PFSK-1 (cell line): ENCODE measurements around the gene KRT12.

Experiments
- FOXP2 ChIP-seq: optimal IDR thresholded peaks from 2 replicates; pipeline ENCODE3; 2011; ENCODE audit warnings: borderline replicate concordance, control low read depth, inconsistent platforms; ENCODE audit not compliant: insufficient read depth; ENCODE audit errors: extremely low read length, extremely low read depth
- POLR2AphosphoS5 ChIP-seq: IDR thresholded peaks from 2 replicates; pipeline ENCODE4 v1.6.1; 2012; ENCODE audit warnings: low read depth, mild to moderate bottlenecking, control low read depth, low read length, moderate library complexity
- SIN3A ChIP-seq: IDR thresholded peaks from 2 replicates; pipeline ENCODE4 v1.6.1; 2012; ENCODE audit warnings: mild to moderate bottlenecking, low read length, moderate library complexity, borderline replicate concordance; ENCODE audit not compliant: insufficient read depth
- TAF1 ChIP-seq: IDR thresholded peaks from 2 replicates; pipeline ENCODE4 v1.6.1; 2012; ENCODE audit warnings: low read length, control low read depth, borderline replicate concordance; ENCODE audit not compliant: insufficient read depth
- TF ChIP-seq, protein P1 (sequence below), 2 experiments: IDR thresholded peaks; 2 replicates each; pipeline versions ENCODE4 v1.6.1 to v1.8.0; 2011 to 2012; ENCODE audit warnings: low read depth in 2 of 2, low read length in 2 of 2, control low read depth in 1 of 2, inconsistent platforms in 1 of 2, mild to moderate bottlenecking in 1 of 2, moderate library complexity in 1 of 2; ENCODE audit not compliant: insufficient read depth in 1 of 2

KRT12 gene

DNA sequence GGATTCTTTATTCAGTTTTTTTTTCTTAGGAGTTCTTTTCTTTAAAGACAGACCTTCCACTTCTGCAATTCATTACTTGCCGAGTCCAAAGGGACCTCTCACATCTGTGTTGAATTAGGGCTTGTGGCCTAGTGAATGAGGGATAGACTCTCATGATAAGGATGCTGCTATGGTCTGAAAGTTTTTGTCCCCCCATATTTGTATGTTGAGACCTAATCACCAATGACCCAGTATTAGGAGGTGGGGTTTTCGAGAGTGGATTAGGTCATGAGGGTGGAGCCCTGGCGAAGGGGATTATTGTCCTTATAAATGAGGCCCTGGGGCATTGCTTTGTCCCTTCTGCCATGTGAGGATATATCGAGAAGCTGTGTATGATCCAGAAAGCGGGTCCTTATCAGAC lies 9.5 kb downstream of the KRT12 start:
- TF ChIP-seq, protein P1, sequence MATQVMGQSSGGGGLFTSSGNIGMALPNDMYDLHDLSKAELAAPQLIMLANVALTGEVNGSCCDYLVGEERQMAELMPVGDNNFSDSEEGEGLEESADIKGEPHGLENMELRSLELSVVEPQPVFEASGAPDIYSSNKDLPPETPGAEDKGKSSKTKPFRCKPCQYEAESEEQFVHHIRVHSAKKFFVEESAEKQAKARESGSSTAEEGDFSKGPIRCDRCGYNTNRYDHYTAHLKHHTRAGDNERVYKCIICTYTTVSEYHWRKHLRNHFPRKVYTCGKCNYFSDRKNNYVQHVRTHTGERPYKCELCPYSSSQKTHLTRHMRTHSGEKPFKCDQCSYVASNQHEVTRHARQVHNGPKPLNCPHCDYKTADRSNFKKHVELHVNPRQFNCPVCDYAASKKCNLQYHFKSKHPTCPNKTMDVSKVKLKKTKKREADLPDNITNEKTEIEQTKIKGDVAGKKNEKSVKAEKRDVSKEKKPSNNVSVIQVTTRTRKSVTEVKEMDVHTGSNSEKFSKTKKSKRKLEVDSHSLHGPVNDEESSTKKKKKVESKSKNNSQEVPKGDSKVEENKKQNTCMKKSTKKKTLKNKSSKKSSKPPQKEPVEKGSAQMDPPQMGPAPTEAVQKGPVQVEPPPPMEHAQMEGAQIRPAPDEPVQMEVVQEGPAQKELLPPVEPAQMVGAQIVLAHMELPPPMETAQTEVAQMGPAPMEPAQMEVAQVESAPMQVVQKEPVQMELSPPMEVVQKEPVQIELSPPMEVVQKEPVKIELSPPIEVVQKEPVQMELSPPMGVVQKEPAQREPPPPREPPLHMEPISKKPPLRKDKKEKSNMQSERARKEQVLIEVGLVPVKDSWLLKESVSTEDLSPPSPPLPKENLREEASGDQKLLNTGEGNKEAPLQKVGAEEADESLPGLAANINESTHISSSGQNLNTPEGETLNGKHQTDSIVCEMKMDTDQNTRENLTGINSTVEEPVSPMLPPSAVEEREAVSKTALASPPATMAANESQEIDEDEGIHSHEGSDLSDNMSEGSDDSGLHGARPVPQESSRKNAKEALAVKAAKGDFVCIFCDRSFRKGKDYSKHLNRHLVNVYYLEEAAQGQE (IDR thresholded peaks at IDR 0.05; ENCODE audit: insufficient read depth in 1 of 2, low read depth in 2 of 2, low read length in 2 of 2) = no peak
- TF ChIP-seq SIN3A (no peak), POLR2AphosphoS5 (no peak), FOXP2 (no peak), TAF1 (no peak)

DNA sequence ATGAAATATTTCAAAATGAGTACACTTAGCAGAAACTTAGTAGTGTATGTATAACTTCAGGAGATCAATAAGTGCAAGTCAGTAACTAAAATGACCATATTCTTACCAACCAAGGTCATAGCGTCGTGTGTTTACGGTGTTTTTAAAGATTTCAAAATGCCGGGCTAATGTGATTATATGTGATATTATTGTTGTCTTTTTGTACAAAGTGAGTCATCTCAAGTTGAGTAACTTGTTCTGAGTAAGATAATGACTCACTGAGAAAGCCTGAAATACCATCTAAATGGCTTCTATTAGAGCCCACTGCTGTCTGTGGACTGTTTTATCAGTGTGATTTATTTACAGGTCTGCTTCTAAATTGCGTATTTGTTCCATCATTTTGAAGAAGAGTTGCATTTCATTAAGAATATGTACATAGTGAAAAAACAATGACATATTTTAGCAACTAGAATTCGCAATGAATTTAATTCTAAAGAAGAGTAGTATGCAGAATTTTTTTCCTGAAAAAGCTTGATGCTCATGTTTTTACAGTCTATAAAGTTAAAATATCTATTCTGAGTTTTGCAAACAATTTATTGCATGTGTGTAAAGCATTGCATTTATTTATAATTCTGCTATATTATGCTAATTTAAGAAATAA lies 12.7 kb downstream of the KRT12 start:
- TF ChIP-seq, protein P1 (IDR thresholded peaks at IDR 0.05; ENCODE audit: insufficient read depth in 1 of 2, low read depth in 2 of 2, low read length in 2 of 2) = no peak
- TF ChIP-seq SIN3A = no peak
- TF ChIP-seq TAF1 = no peak
- no peak for TF ChIP-seq FOXP2
- no peak for TF ChIP-seq POLR2AphosphoS5

DNA sequence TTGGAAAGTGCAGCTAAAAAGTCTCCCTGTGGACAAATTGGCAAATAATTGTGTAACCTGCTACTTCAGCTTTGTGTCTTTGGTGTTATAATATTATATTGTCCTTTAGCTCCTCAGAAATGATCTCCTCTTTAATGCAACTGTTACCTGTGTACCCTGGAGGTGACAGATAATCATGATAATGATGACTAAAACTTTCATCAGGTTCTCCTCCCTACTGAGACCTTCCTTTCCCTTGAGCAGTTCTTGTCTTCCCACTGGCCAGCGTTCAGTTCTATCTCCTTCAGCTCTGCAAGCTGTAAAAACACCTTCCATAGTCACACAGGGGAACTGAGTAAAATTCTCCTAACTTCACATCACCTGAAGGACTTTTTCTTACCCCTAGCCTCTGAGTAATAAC lies 14.7 kb downstream of the KRT12 start:
- TF ChIP-seq, protein P1 (IDR thresholded peaks at IDR 0.05; ENCODE audit: insufficient read depth in 1 of 2, low read depth in 2 of 2, low read length in 2 of 2) = no peak
- TF ChIP-seq FOXP2 (no peak), TAF1 (no peak), SIN3A (no peak)

DNA sequence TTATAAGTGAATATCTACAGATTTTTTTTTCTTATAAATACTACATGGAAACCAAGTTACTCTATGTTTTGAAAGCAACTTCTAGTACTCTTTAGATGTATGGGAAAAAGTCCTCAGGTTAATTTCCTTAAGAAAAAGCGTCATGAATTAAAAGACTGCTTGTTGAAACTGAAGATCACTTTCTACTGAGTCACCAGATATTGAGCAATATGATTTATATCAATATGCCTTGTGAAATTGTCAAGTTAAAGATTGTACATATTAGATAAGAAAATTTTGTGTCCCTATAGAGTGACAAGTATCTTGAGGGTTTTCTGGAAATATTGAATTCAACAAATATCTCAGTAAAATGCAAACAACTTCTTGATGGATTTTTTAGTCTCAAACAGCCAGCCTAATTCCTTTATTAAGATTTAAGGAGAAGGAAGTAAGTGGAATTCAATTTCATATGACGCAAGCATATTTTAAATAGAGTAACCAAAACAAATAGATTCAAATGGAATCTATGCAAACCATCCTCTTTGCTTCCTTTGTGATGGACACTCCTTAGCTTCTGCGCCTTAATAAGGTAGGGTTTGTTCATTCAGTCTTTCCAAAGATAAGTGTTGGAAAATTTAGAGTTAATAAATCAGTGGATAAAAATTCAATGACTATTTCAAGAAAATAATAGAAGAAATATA lies 16.6 kb downstream of the KRT12 start:
- TF ChIP-seq, protein P1 (IDR thresholded peaks at IDR 0.05; ENCODE audit: insufficient read depth in 1 of 2, low read depth in 2 of 2, low read length in 2 of 2) = no peak
- no peak for TF ChIP-seq SIN3A
- no peak for TF ChIP-seq FOXP2
- TF ChIP-seq TAF1 = no peak
- TF ChIP-seq POLR2AphosphoS5 = no peak
